B cell (primary cell): ENCODE data around the gene TRPV4. TPM values are rescaled to one million over a fixed set of nuclear protein-coding genes. Genes with fewer than 3 reads are reported as not detected.

Experiments used
- ATAC-seq: fragments of 200-7000 bp; cut with Tn5 transposase; one replicate; pipeline ENCODE4 v1.10.0; 2021; ENCODE audit warnings: low read depth, mild to moderate bottlenecking, moderate number of reproducible peaks, moderate library complexity
- CTCF ChIA-PET: fragments of 350-600 bp; sonication (Branson Sonifier 250); formaldehyde crosslinking; loops from one replicate; lab custom pipeline; 2021; ENCODE audit warnings: antibody characterized with exemption, inconsistent platforms; lab: Charles Lee
- POLR2A ChIA-PET: fragments of 350-600 bp; sonication (Branson Sonifier 250); formaldehyde crosslinking; loops from one replicate; lab custom pipeline; 2021; ENCODE audit warnings: antibody characterized with exemption; lab: Charles Lee
- DNase-seq: peaks from one replicate; pipeline ENCODE4 v3.0.0; 2013
- H2AFZ ChIP-seq: 2 replicates; pipeline ENCODE4 v1.6.1; 2012; ENCODE audit warnings: mild to moderate bottlenecking, low read depth, low read length; ENCODE audit not compliant: insufficient read depth, poor library complexity, severe bottlenecking
- H3K27ac ChIP-seq, 2 donors: 1 replicate in 1 of 2; 2 replicates in 1 of 2; pipeline ENCODE4 v1.5.1; 2012 to 2013; ENCODE audit warnings: low read length in 2 of 2, mild to moderate bottlenecking in 2 of 2, moderate library complexity in 1 of 2
- H3K27me3 ChIP-seq, 4 experiments: fragments of 200-600 bp in 1 of 4; sonication (generic) in 1 of 4; replicated peaks in 1 of 4; 1 replicate in 2 of 4; 2 replicates in 2 of 4; pipeline versions ENCODE4 v1.6.1 to v1.7.0; 2013 to 2016; ENCODE audit warnings: low read length in 3 of 4, mild to moderate bottlenecking in 2 of 4, mixed read lengths in 1 of 4, moderate library complexity in 1 of 4; ENCODE audit not compliant: insufficient read depth in 4 of 4, control insufficient read depth in 3 of 4; ENCODE audit errors: control extremely low read depth in 1 of 4
- H3K36me3 ChIP-seq, 2 experiments: replicated peaks in 1 of 2; 1 replicate in 1 of 2; 2 replicates in 1 of 2; pipeline versions ENCODE4 v1.6.1 to v1.7.1; 2013; ENCODE audit warnings: low read length in 1 of 2; ENCODE audit not compliant: insufficient read depth in 2 of 2, control insufficient read depth in 1 of 2; ENCODE audit errors: control extremely low read depth in 1 of 2, extremely low read depth in 1 of 2
- H3K4me1 ChIP-seq, 2 donors: fragments of 200-600 bp in 1 of 2; sonication (generic) in 1 of 2; 1 replicate in 1 of 2; 2 replicates in 1 of 2; pipeline versions ENCODE4 v1.5.1 to v1.6.1; 2013 to 2017; ENCODE audit warnings: low read length in 2 of 2; ENCODE audit not compliant: control insufficient read depth in 2 of 2, insufficient read depth in 2 of 2
- H3K4me2 ChIP-seq: replicated peaks from 2 replicates; pipeline ENCODE3; 2012; ENCODE audit warnings: mild to moderate bottlenecking, low read depth, low read length; ENCODE audit not compliant: poor library complexity, severe bottlenecking
- H3K4me3 ChIP-seq, 5 experiments: fragments of 200-600 bp in 1 of 5; sonication (generic) in 1 of 5; 1 replicate in 3 of 5; 2 replicates in 2 of 5; pipeline versions ENCODE4 v1.5.1 to v1.7.0; 2011 to 2016; ENCODE audit warnings: low read length in 4 of 5, mild to moderate bottlenecking in 4 of 5, low read depth in 2 of 5, control low read depth in 1 of 5, moderate library complexity in 1 of 5; ENCODE audit not compliant: insufficient read depth in 1 of 5; ENCODE audit errors: control extremely low read depth in 1 of 5, extremely low read depth in 1 of 5
- H3K79me2 ChIP-seq: fragments of 200-600 bp; sonication (generic); one replicate; pipeline ENCODE4 v1.6.0; 2016; ENCODE audit warnings: low read length; ENCODE audit not compliant: control insufficient read depth, insufficient read depth
- H3K9ac ChIP-seq: fragments of 200-600 bp; sonication (generic); 2 replicates; pipeline ENCODE4 v1.6.1; 2017; ENCODE audit warnings: mild to moderate bottlenecking, low read length, moderate library complexity
- H3K9me3 ChIP-seq, 3 donors: one replicate each; pipeline versions ENCODE4 v1.6.1 to v1.7.1; 2013; ENCODE audit warnings: low read length in 2 of 3; ENCODE audit not compliant: control insufficient read depth in 2 of 3, insufficient read depth in 1 of 3; ENCODE audit errors: control extremely low read depth in 1 of 3
- H4K20me1 ChIP-seq: 2 replicates; pipeline ENCODE4 v1.6.0; 2012; ENCODE audit warnings: mild to moderate bottlenecking, low read length; ENCODE audit not compliant: insufficient read depth, control insufficient read depth, poor library complexity, severe bottlenecking
- H3K27ac Mint-ChIP-seq: one replicate; pipeline ENCODE4 v1.8.0; 2021; ENCODE audit warnings: mixed read lengths
- H3K27me3 Mint-ChIP-seq: one replicate; pipeline ENCODE4 v1.8.0; 2021; ENCODE audit warnings: mixed read lengths
- H3K4me1 Mint-ChIP-seq: one replicate; pipeline ENCODE4 v1.8.0; 2021; ENCODE audit warnings: mixed read lengths
- H3K4me3 Mint-ChIP-seq: one replicate; pipeline ENCODE4 v1.8.0; 2021; ENCODE audit warnings: mixed read lengths
- H3K9me3 Mint-ChIP-seq: one replicate; pipeline ENCODE4 v1.8.0; 2022; ENCODE audit warnings: mixed read lengths; ENCODE audit not compliant: insufficient read depth
- CTCF ChIP-seq: fragments of 200-600 bp; IDR thresholded peaks from one replicate; pipeline ENCODE4 v1.8.0; 2022; ENCODE audit warnings: antibody characterized with exemption, mild to moderate bottlenecking
- EZH2 ChIP-seq: IDR thresholded peaks from 2 replicates; pipeline ENCODE4 v1.6.1; 2012; ENCODE audit warnings: borderline replicate concordance, low read depth, mild to moderate bottlenecking, moderate library complexity, low read length; ENCODE audit not compliant: insufficient read depth, poor library complexity, severe bottlenecking
- WGBS: methylation state at CpG from one replicate; pipeline ENCODE4 v1.1.5; 2013; ENCODE audit warnings: missing lambda C conversion rate; ENCODE audit not compliant: insufficient coverage; 5-methylcytosine and 5-hydroxymethylcytosine counted together
- intact Hi-C: fragments of 100-400 bp; cut with micrococcal nuclease; formaldehyde crosslinking; loops from one replicate; pipeline ENCODE4 v1.10.0; 2022
- polyA plus RNA-seq: library from polyadenylated mRNA; depleted of rRNA; stranded (reverse); fragments of >200 nt; gene quantifications from 2 replicates; pipeline ENCODE4 v1.2.3, GENCODE V29; 2012
- total RNA-seq, 2 donors: library from RNA; stranded (reverse); fragments of 120-200 nt in 1 of 2; gene quantifications; 1 replicate in 1 of 2; 2 replicates in 1 of 2; pipeline versions ENCODE4 v1.2.3 to v1.2.4, GENCODE V29; 2013 to 2022

The TRPV4 gene
- total and polyA plus RNA-seq, 2 donors (not counting 1 experiment from before 2014, with no cell fraction given) = not detected

- Histone ChIP-seq H3K36me3 (no peaks in the 10 kb centered on the region), H3K27ac (no peak overlapping the region), H4K20me1 (no peaks in the 10 kb centered on the region), H2AFZ (no peak overlapping the region), H3K4me1 (no peaks in the 10 kb centered on the region), H3K4me2 (no peak overlapping the region), H3K79me2 (no peaks in the 10 kb centered on the region), H3K9ac (no peak overlapping the region), H3K4me3 (no peak overlapping the region), H3K9me3 (no peaks in the 10 kb centered on the region), H3K27me3 (peaks cover 0 to 3% (median 0%) of the 10 kb centered on the region in 4 experiments)
- WGBS = 91% methylated on average over 15 of the region's 15 CpGs
- Mint-ChIP-seq H3K4me3 (no peak overlapping the region), H3K9me3 (no peaks in the 10 kb centered on the region), H3K4me1 (peaks cover 1% of the 10 kb centered on the region), H3K27ac (no peak overlapping the region), H3K27me3 (no peaks in the 10 kb centered on the region)
- CTCF ChIA-PET = no interaction called here
- DNase-seq (no peak), ATAC-seq (no peak)
- intact Hi-C loops = no loop called here
- POLR2A ChIA-PET = no interaction called here
- TF ChIP-seq CTCF (no peak), EZH2 (no peak)
These were observed 30.4 kb downstream of the TRPV4 start for GRCh38 chr12:109802828-109803227.

GRCh38 chr12:109800536-109800935 is 32.7 kb downstream of the TRPV4 start:
- DNase-seq = no peak
- Histone ChIP-seq H3K9ac (no peak overlapping the region), H3K27me3 (peaks cover 0 to 6% (median 0%) of the 10 kb centered on the region in 4 experiments), H3K9me3 (no peaks in the 10 kb centered on the region), H2AFZ (no peak overlapping the region), H3K36me3 (no peaks in the 10 kb centered on the region), H3K79me2 (no peaks in the 10 kb centered on the region), H3K4me1 (no peaks in the 10 kb centered on the region), H3K4me2 (no peak overlapping the region), H4K20me1 (no peaks in the 10 kb centered on the region), H3K27ac (no peak overlapping the region), H3K4me3 (no peak overlapping the region)
- CTCF ChIA-PET = no interaction called here
- H3K4me3 Mint-ChIP-seq = no peak overlapping the region
- peaks cover 8% of the 10 kb centered on the region for H3K27me3 Mint-ChIP-seq
- TF ChIP-seq CTCF = no peak
- no peak overlapping the region for H3K27ac Mint-ChIP-seq
- H3K9me3 Mint-ChIP-seq = no peaks in the 10 kb centered on the region
- 98% methylated on average over 13 of the region's 13 CpGs for WGBS
- peaks cover 1% of the 10 kb centered on the region for H3K4me1 Mint-ChIP-seq
- POLR2A ChIA-PET = no interaction called here
- ATAC-seq = no peak
- intact Hi-C loops = no loop called here
